HG03460 (cell line): ENCODE measurements around the gene MPZL3.

Experiments
- ATAC-seq: cut with Tn5 transposase; IDR thresholded peaks from one replicate; pipeline ENCODE4 v1.9.1; 2021; ENCODE audit not compliant: unreplicated experiment

MPZL3 gene

GRCh38 chr11:118265954-118266353 lies 13.8 kb upstream of the MPZL3 start:
- ATAC-seq, result no peak

GRCh38 chr11:118264569-118265465 lies 12.7 kb upstream of the MPZL3 start:
- no peak for ATAC-seq

- no peak for ATAC-seq
Observed at GRCh38 chr11:118263695-118264568, 11.8 kb upstream of the MPZL3 start, which contains the start of gene MPZL2. TSS of gene MPZL2 (minus strand) at chr11:118264297. CDS start at chr11:118264153, 144 bp downstream.

GRCh38 chr11:118263112-118263511 lies 10.9 kb upstream of the MPZL3 start:
- no peak for ATAC-seq

- ATAC-seq, result no peak
Observed at GRCh38 chr11:118260353-118260752, 8.2 kb upstream of the MPZL3 start.

GRCh38 chr11:118259138-118259537 lies 7.0 kb upstream of the MPZL3 start:
- ATAC-seq, result no peak

- no peak for ATAC-seq
Observed at GRCh38 chr11:118258410-118258809, 6.2 kb upstream of the MPZL3 start.

GRCh38 chr11:118252688-118253087 lies 523 bp upstream of the MPZL3 start:
- ATAC-seq, result peak; percentile 14

GRCh38 chr11:118247041-118247440 lies 5.1 kb downstream of the MPZL3 start:
- no peak for ATAC-seq

GRCh38 chr11:118245936-118246562 lies 6.1 kb downstream of the MPZL3 start:
- no peak for ATAC-seq

- ATAC-seq, result no peak
Observed at GRCh38 chr11:118243993-118244762, 8.0 kb downstream of the MPZL3 start.

- ATAC-seq, result no peak
Observed at GRCh38 chr11:118243161-118243560, 9.0 kb downstream of the MPZL3 start.

- no peak for ATAC-seq
Observed at GRCh38 chr11:118241764-118242098, 10.4 kb downstream of the MPZL3 start.

GRCh38 chr11:118240999-118241763 lies 11.0 kb downstream of the MPZL3 start:
- peak; percentile 86 for ATAC-seq

GRCh38 chr11:118239509-118240205 lies 12.5 kb downstream of the MPZL3 start:
- ATAC-seq, result no peak

- no peak for ATAC-seq
Observed at GRCh38 chr11:118238929-118239328, 13.2 kb downstream of the MPZL3 start.

GRCh38 chr11:118238421-118238820 lies 13.7 kb downstream of the MPZL3 start:
- no peak for ATAC-seq

GRCh38 chr11:118236170-118236569 lies 16.0 kb downstream of the MPZL3 start:
- ATAC-seq, result no peak

GRCh38 chr11:118234833-118235232 lies 17.3 kb downstream of the MPZL3 start:
- no peak for ATAC-seq
